Endothelial cell of umbilical vein (primary cell): Measurements from ENCODE around the gene AFAP1L2. TPM values are rescaled to one million over a fixed set of nuclear protein-coding genes. Genes with fewer than 3 reads are reported as not detected.

Experiments used
- BruUV-seq: library from RNA; stranded (reverse); fragments of 400-500 nt; replicated peaks from 2 replicates; lab custom pipeline; 2021; lab: Mats Ljungman, UMichigan
- CTCF ChIA-PET: fragments of 300-600, 350-600 bp; sonication (Branson Sonifier 250); formaldehyde crosslinking; loops from one replicate; lab custom pipeline; 2021; ENCODE audit warnings: antibody characterized with exemption, inconsistent platforms; lab: Charles Lee
- POLR2A ChIA-PET: fragments of 300-600, 350-600 bp; sonication (Branson Sonifier 250); formaldehyde crosslinking; loops from one replicate; lab custom pipeline; 2021; ENCODE audit warnings: antibody characterized with exemption, inconsistent platforms; lab: Charles Lee
- DNase-seq: peaks from one replicate; pipeline ENCODE4 v3.0.0-alpha.2; 2011; ENCODE audit warnings: low read depth, low spot score
- FAIRE-seq: peaks from 2 replicates; lab custom pipeline; 2011; peaks lifted over from hg19 to GRCh38; lab: Jason Lieb, UNC
- H2AFZ ChIP-seq: 2 replicates; pipeline ENCODE4 v1.6.0; 2012; ENCODE audit warnings: low read depth, low read length, control low read depth, inconsistent platforms
- H3K27ac ChIP-seq: 2 replicates; pipeline ENCODE4 v1.5.1; 2011; ENCODE audit warnings: low read depth, mild to moderate bottlenecking, control low read depth, low read length, moderate library complexity; ENCODE audit not compliant: insufficient read depth
- H3K27me3 ChIP-seq, 2 experiments: 2 replicates each; pipeline versions ENCODE4 v1.6.0 to v1.6.1; 2011; ENCODE audit warnings: low read length in 2 of 2, mixed read lengths in 1 of 2; ENCODE audit not compliant: control insufficient read depth in 2 of 2, insufficient read depth in 2 of 2
- H3K36me3 ChIP-seq, 2 experiments: 2 replicates in 1 of 2; 3 replicates in 1 of 2; pipeline ENCODE4 v1.5.1; 2011; ENCODE audit warnings: low read length in 2 of 2, mild to moderate bottlenecking in 1 of 2, moderate library complexity in 1 of 2; ENCODE audit not compliant: control insufficient read depth in 2 of 2, insufficient read depth in 2 of 2; ENCODE audit errors: extremely low read depth in 1 of 2
- H3K4me1 ChIP-seq: 3 replicates; pipeline ENCODE4 v1.5.1; 2011; ENCODE audit warnings: mild to moderate bottlenecking, low read length; ENCODE audit not compliant: control insufficient read depth, insufficient read depth; ENCODE audit errors: extremely low read depth
- H3K4me2 ChIP-seq: 2 replicates; pipeline ENCODE4 v1.6.1; 2011; ENCODE audit warnings: low read length, control low read depth, mixed read lengths; ENCODE audit not compliant: insufficient read depth
- H3K4me3 ChIP-seq, 3 experiments: fragments of 200-600 bp in 1 of 3; sonication (generic), shearing (Covaris generic) in 1 of 3; replicated peaks in 1 of 3; 2 replicates each; pipeline ENCODE4 v1.5.1; 2011 to 2016; ENCODE audit warnings: control low read depth in 3 of 3, low read length in 3 of 3, mild to moderate bottlenecking in 2 of 3, inconsistent platforms in 1 of 3, low read depth in 1 of 3, moderate library complexity in 1 of 3; ENCODE audit not compliant: insufficient read depth in 1 of 3
- H3K79me2 ChIP-seq: 2 replicates; pipeline ENCODE4 v1.6.0; 2012; ENCODE audit warnings: low read length, inconsistent platforms; ENCODE audit not compliant: control insufficient read depth, insufficient read depth
- H3K9ac ChIP-seq: replicated peaks from 2 replicates; pipeline ENCODE3; 2011; ENCODE audit warnings: low read length, control low read depth; ENCODE audit not compliant: insufficient read depth; ENCODE audit errors: extremely low read depth
- H3K9me1 ChIP-seq: replicated peaks from 3 replicates; pipeline ENCODE4 v1.6.0; 2011; ENCODE audit warnings: mild to moderate bottlenecking, low read length; ENCODE audit not compliant: control insufficient read depth, insufficient read depth; ENCODE audit errors: extremely low read depth
- H3K9me3 ChIP-seq: replicated peaks from 2 replicates; pipeline ENCODE4 v1.5.1; 2012; ENCODE audit warnings: low read length, inconsistent platforms; ENCODE audit not compliant: control insufficient read depth, insufficient read depth
- H4K20me1 ChIP-seq: replicated peaks from 2 replicates; pipeline ENCODE3; 2011; ENCODE audit warnings: mild to moderate bottlenecking, low read length; ENCODE audit not compliant: control insufficient read depth, insufficient read depth; ENCODE audit errors: extremely low read depth
- EZH2 ChIP-seq: IDR thresholded peaks from 2 replicates; pipeline ENCODE4 v1.6.1; 2012; ENCODE audit warnings: borderline replicate concordance, low read depth, mild to moderate bottlenecking, moderate library complexity, low read length, inconsistent platforms; ENCODE audit not compliant: severe bottlenecking
- FOS ChIP-seq: IDR thresholded peaks from 2 replicates; pipeline ENCODE4 v1.6.1; 2011; ENCODE audit warnings: mild to moderate bottlenecking, low read length, moderate library complexity, borderline replicate concordance; ENCODE audit not compliant: insufficient read depth
- GATA2 ChIP-seq: IDR thresholded peaks from 2 replicates; pipeline ENCODE4 v1.7.0; 2011; ENCODE audit warnings: low read depth, mild to moderate bottlenecking, moderate library complexity, mixed read lengths, low read length; ENCODE audit not compliant: insufficient read length, insufficient read depth
- JUN ChIP-seq: IDR thresholded peaks from 2 replicates; pipeline ENCODE4 v1.6.1; 2011; ENCODE audit warnings: borderline replicate concordance, low read depth; ENCODE audit not compliant: insufficient read length, insufficient read depth
- MYC ChIP-seq: IDR thresholded peaks from one replicate; pipeline ENCODE4 v1.6.1; 2011; ENCODE audit warnings: mild to moderate bottlenecking, low read depth, low read length
- POLR2A ChIP-seq: IDR thresholded peaks from 2 replicates; pipeline ENCODE4 v1.6.1; 2012; ENCODE audit warnings: low read depth, mild to moderate bottlenecking, control low read depth, low read length
- POLR2AphosphoS5 ChIP-seq: IDR thresholded peaks from 2 replicates; pipeline ENCODE4 v1.6.1; 2012; ENCODE audit warnings: low read depth, mild to moderate bottlenecking, control low read depth, low read length, moderate library complexity; ENCODE audit not compliant: insufficient read depth
- dilution Hi-C: fragments of 300-500 bp; cut with MboI; formaldehyde crosslinking; loops from one replicate; pipeline ENCODE4 v1.15.0; 2019; ENCODE audit warnings: low sequenced_read_pairs; ENCODE audit not compliant: extremely low pct_ligation_motif_present
- intact Hi-C: fragments of 100-400 bp; cut with micrococcal nuclease; formaldehyde crosslinking; loops from one replicate; pipeline ENCODE4 v1.10.0; 2022
- polyA plus RNA-seq, 4 experiments: library from polyadenylated mRNA; depleted of rRNA in 3 of 4; stranded (reverse) in 3 of 4; unstranded in 1 of 4; fragments of >200 nt; gene quantifications; 2 replicates each; pipeline versions ENCODE4 v1.2.1 to v1.2.3, GENCODE V29; 2011 to 2012; ENCODE audit warnings: missing spikeins in 1 of 4
- total RNA-seq: library from RNA; stranded (reverse); gene quantifications from 2 replicates; pipeline ENCODE4 v1.2.3, GENCODE V29; 2021
- TF ChIP-seq, protein P1 (sequence below): IDR thresholded peaks from 2 replicates; pipeline ENCODE4 v1.6.1; 2011; ENCODE audit not compliant: insufficient read depth, insufficient read length
- TF ChIP-seq, protein P2 (sequence below), 2 donors: IDR thresholded peaks; 1 replicate in 1 of 2; 2 replicates in 1 of 2; pipeline ENCODE4 v1.5.1; 2011; ENCODE audit warnings: low read length in 2 of 2, mild to moderate bottlenecking in 2 of 2, moderate library complexity in 2 of 2, control low read depth in 1 of 2, inconsistent platforms in 1 of 2, low read depth in 1 of 2; ENCODE audit not compliant: insufficient read depth in 1 of 2; ENCODE audit errors: extremely low read depth in 1 of 2

AFAP1L2 gene
- total and polyA plus RNA-seq, 2 donors (not counting 3 experiments of a cell fraction or from before 2014, with no cell fraction given): 0.90 to 4.1 TPM

DNA sequence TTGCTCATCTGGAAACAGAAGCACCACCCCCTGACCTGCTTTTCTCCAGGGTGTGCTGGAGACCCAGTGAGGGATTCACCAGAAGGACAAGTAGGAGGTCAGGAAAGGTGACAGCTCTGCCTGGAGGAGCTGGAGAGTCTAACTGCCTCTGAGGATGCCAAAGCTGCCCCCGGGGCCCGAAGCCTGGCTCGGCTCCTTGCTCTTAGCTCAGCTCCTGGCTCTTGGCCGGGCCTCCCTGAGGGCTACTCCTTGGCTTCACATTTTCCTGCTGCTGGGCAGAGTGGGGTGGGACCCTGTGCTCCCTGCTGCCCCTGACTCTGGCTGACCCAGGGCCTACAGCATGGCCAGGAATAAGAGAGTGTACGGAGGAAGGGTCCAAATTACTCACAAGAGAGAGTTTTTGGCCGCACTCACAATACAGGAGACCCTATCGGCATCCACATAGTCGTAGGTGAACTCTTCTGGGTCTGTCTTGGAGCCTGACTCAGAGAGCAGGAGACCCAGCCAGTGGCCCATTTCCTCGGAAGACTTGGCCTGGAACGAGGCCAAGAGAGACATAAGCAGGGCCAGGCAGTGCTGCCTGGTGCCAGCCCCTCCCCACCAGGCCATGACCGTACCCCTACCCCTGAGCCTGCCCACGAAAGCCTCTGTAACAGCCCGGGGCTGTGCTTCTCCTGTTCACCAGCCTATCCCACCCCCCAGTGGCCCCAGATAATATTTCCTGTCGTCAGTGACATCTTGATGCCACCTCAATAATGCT lies 102.2 kb downstream of the AFAP1L2 start:
- CTCF ChIA-PET: interaction anchor here (1.0 to 2.7 kb wide), 13 partner anchors 18 to 577 kb away, joined by 3 to 124 read pairs (median 18); partner anchors contain the start of gene FHIP2A
- dilution Hi-C loops: no loop called here

More for the DNA sequence above, 102.2 kb downstream of the AFAP1L2 start:
- H3K9me3 ChIP-seq: no peaks in the 10 kb centered on the region
- H2AFZ ChIP-seq: no peak overlapping the region
- no peaks in the 10 kb centered on the region for H3K36me3 ChIP-seq
- no peak overlapping the region for H3K27ac ChIP-seq
- H3K79me2 ChIP-seq: no peaks in the 10 kb centered on the region
- DNase-seq (peak; percentile 29), FAIRE-seq (no peak)
- TF ChIP-seq, protein P1, sequence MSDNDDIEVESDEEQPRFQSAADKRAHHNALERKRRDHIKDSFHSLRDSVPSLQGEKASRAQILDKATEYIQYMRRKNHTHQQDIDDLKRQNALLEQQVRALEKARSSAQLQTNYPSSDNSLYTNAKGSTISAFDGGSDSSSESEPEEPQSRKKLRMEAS: no peak
- TF ChIP-seq POLR2A (no peak), EZH2 (no peak), GATA2 (no peak), JUN (no peak), MYC (no peak), FOS (no peak), POLR2AphosphoS5 (no peak)
- TF ChIP-seq, protein P2, sequence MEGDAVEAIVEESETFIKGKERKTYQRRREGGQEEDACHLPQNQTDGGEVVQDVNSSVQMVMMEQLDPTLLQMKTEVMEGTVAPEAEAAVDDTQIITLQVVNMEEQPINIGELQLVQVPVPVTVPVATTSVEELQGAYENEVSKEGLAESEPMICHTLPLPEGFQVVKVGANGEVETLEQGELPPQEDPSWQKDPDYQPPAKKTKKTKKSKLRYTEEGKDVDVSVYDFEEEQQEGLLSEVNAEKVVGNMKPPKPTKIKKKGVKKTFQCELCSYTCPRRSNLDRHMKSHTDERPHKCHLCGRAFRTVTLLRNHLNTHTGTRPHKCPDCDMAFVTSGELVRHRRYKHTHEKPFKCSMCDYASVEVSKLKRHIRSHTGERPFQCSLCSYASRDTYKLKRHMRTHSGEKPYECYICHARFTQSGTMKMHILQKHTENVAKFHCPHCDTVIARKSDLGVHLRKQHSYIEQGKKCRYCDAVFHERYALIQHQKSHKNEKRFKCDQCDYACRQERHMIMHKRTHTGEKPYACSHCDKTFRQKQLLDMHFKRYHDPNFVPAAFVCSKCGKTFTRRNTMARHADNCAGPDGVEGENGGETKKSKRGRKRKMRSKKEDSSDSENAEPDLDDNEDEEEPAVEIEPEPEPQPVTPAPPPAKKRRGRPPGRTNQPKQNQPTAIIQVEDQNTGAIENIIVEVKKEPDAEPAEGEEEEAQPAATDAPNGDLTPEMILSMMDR (IDR thresholded peaks at IDR 0.05; ENCODE audit: extremely low read depth in 1 of 2, insufficient read depth in 1 of 2, low read depth in 1 of 2, low read length in 2 of 2): no peak
- POLR2A ChIA-PET: no interaction called here
- no TSS peak for BruUV-seq
- no peak overlapping the region for H3K9ac ChIP-seq
- H3K27me3 ChIP-seq: peaks cover 0 to 7% of the 10 kb centered on the region in 2 experiments
- no peak overlapping the region for H3K4me3 ChIP-seq
- H3K4me2 ChIP-seq: no peak overlapping the region
- peaks cover 8% of the 10 kb centered on the region for H3K4me1 ChIP-seq
- H4K20me1 ChIP-seq: no peaks in the 10 kb centered on the region
- intact Hi-C loops: no loop called here
- no peaks in the 10 kb centered on the region for H3K9me1 ChIP-seq
